WI38 (cell line): Measurements from ENCODE around the gene TAF6.

ENCODE experiments used
- H3K4me3 ChIP-seq: 2 replicates; pipeline ENCODE4 v1.5.1; 2011; ENCODE audit warnings: low read depth, mild to moderate bottlenecking, control low read depth, low read length
- TF ChIP-seq, protein P1 (sequence below): IDR thresholded peaks from 2 replicates; pipeline ENCODE4 v1.5.1; 2012; ENCODE audit warnings: low read depth, mild to moderate bottlenecking, control low read depth, low read length

Gene TAF6

DNA sequence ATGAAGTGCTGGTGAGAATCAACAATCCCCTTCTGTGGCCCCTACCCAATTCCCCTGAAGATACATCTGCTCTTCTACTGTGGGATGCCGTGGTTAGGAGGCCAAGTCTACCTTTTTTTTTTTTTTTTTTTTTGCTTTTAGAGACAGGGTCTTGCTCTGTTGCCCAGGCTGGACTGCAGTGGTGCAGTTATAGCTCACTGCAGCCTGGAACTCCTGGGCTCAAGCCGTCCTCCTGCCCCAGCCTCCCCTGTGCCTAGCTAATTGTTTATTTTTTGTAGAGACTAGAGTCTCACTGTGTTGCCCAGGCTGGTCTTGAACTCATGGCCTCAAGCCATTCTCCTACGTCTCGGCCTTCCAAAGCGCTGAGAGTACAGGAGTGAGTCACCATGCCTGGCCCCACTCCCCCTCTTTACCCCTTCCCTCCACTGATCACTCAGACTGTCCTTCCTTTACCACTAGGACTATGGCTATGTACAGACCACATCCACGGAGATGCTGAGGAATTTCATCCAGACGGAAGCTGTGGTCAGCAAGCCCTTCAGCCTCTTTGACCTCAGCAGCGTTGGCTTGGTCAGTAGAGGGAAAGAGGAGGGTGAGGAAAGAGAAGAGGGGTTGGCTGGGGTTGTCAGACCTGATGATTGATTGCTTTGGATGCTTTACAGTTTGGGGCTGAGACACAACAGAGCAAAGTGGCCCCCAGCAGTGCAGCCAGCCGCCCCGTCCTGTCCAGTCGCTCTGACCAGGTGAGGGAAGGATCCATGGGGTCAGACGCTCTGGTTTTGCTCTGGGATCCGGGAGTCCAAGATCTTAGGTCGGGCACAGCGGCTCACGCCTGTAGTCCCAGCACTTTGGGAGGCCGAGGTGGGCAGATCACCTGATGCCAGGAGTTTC is 16.0 kb downstream of the TAF6 start:
- H3K4me3 ChIP-seq = no peak overlapping the region
- TF ChIP-seq, protein P1, sequence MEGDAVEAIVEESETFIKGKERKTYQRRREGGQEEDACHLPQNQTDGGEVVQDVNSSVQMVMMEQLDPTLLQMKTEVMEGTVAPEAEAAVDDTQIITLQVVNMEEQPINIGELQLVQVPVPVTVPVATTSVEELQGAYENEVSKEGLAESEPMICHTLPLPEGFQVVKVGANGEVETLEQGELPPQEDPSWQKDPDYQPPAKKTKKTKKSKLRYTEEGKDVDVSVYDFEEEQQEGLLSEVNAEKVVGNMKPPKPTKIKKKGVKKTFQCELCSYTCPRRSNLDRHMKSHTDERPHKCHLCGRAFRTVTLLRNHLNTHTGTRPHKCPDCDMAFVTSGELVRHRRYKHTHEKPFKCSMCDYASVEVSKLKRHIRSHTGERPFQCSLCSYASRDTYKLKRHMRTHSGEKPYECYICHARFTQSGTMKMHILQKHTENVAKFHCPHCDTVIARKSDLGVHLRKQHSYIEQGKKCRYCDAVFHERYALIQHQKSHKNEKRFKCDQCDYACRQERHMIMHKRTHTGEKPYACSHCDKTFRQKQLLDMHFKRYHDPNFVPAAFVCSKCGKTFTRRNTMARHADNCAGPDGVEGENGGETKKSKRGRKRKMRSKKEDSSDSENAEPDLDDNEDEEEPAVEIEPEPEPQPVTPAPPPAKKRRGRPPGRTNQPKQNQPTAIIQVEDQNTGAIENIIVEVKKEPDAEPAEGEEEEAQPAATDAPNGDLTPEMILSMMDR = no peak

DNA sequence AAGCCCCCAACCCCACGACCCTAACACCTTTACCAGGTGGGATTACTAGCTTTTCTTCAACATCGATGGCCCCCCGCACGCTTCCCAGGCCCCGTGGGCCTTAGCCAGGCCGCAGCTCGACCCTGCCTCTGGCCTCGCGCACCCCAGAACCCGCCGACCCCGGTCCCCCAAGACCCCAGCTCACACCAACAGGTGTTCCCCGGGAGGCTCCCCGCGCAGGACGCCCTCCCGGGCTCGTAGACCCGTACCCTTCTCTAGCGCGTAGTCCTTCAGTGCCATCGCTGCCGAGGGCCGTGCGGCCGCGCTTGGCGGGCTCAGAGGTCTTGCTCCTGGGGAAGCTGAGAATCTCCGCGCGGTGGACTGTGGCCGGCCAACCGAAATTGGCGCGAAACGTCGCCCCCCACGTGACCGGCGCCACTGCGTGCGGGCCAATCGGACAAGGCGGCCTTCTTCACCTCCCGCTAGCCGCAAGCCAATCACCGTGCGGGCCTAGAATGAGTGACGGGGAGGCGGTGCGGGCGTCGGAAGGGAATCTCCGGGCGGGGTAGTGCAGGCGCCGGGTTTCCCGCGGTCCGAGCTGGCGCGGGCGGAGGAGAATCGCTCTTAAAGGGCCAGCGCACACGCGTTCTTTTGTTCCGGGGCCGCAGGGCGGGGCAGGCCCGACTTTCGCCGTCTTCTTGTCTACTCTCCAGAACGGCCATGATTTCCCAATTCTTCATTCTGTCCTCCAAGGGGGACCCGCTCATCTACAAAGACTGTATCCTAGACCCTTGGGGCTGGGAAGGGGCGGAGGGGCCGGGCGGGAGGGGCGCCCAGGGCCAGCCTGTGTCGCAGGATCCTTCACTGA is 17.9 kb downstream of the TAF6 start, which contains the start of the genes AP4M1 and MCM7:
TSS of gene AP4M1 (plus strand) at position 628 of the 847 bp plus-strand sequence. CDS start at position 700, 72 bp downstream.
TSS of gene MCM7 (minus strand) at position 382 of the 847 bp plus-strand sequence. CDS start at position 279, 103 bp downstream.
- H3K4me3 ChIP-seq = peak within 1 kb of the TSS; percentile 78
- TF ChIP-seq, protein P1 = no peak

DNA sequence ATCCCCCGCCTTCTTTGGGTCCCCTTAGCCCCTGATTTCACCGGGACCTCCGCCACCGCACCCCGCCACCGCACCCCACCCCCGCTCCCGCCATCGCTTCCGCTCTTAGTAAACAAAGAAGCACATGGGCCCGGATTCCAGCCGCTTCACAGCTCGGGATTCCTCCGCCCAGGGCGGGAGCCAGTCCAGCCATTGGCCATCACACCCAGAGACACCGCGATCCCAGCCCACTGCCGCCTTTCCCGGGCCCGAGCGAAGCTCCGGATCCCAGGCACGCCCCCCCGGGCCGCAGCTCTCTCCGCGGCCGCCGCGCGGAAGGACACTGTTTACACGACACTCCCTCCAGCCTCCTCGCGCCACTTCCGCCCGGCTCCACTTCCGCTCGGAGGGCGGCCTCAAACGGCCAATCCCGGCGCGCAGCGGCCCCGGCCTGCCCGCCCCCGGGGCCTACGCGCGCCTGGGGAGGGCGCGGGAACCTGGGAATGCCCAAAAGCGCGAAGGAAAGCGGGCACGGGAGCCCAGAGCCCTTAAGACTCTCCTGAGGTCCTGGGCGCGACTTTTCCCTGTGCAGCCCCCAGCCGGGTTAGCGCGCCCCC is 18.6 kb downstream of the TAF6 start:
- peak overlapping the region; percentile 78 for H3K4me3 ChIP-seq
- TF ChIP-seq, protein P1 = no peak

DNA sequence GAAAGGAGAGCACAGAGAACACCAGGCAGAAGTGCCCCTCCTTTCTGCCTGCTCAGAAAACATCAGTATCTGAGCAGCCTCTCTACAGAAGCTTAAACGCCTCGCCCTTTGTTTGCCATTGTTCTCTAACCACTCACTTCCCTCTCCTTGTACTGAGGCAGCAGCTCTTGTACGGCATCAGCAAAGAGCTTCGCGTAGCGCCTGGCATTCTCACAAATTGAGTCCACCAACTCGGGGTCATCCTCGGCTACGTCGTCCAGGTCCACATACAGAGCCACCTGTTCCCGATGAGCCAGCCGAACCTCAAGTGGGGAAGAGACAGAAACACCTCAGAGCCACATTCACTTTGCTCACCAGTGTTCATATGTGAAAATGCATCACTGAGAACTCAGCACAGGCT is 19.7 kb downstream of the TAF6 start:
- TF ChIP-seq, protein P1 = no peak
- H3K4me3 ChIP-seq = peak overlapping the region; percentile 78

GRCh38 chr7:100098913-100099312 is 20.2 kb downstream of the TAF6 start:
- H3K4me3 ChIP-seq = no peak overlapping the region
- TF ChIP-seq, protein P1 = no peak

GRCh38 chr7:100095704-100096103 is 23.5 kb downstream of the TAF6 start:
- TF ChIP-seq, protein P1 = no peak
- H3K4me3 ChIP-seq = no peak overlapping the region
